ENCODE results near the gene SH3BP5. TPM values are rescaled to one million over a fixed set of nuclear protein-coding genes. Genes with fewer than 3 reads are reported as not detected.
A peak's percentile ranks its signal among the peaks of the same experiment; 100 is the strongest.

Gene SH3BP5
- total and polyA plus RNA-seq, 4 donors, result 56.3 to 113 (median 89.2) TPM

DNA sequence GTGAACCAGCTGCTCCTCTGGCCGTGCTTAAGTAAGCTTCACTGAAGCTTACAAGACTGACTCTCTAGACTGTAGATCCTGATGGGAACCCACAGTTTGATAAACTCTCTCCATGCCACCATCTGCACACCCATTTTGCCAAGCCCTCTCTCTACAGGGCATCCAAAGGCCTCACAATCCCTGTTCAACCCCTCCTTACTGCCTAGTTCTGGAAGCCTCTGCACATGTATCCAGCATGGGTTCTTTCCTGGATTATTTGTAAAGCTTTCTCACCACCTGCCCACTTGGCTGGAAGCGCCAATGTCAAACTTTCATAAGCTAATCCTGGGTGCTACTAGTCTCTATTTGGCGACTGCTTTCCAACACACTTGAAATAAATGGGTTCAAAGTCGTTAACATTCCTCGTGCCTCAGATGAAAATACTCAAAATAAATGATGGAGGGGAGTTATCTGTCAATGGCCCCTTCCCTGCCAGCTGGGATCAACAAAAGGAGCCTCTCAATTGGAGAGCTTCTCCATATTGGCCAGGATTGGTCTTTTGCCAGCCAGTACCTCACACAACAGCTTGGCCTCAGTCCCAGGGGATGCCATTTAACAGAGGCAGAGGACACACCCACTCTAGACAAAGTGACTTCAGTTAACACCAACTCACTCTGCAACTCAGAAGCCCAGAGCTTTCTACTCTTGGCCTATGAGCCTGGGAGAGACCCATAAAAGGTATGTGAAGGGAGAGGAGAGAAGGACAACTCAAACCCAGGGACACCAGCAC is 48.1 kb downstream of the SH3BP5 start:
- peaks cover 5% of the 10 kb centered on the region for H3K36me3 ChIP-seq (ENCODE audit: control insufficient read depth, insufficient read depth, low read length)
- no peak overlapping the region for H3K4me3 ChIP-seq (ENCODE audit: low read depth, low read length)
- DNase-seq (ENCODE audit: low read depth in 4 of 6, low spot score in 6 of 6), result peak in 2 of 6 donors; percentile 62 to 75
- H3K27ac ChIP-seq (ENCODE audit: low read depth, low read length), result peak overlapping the region; percentile 25
- WGBS (ENCODE audit: insufficient coverage), result 68% methylated on average over 2 of the region's 5 CpGs
- no peaks in the 10 kb centered on the region for H3K27me3 ChIP-seq (ENCODE audit: control insufficient read depth, insufficient read depth, low read length)
- H3K9me3 ChIP-seq (ENCODE audit: control insufficient read depth, insufficient read depth, low read length), result no peaks in the 10 kb centered on the region
- H3K4me1 ChIP-seq (ENCODE audit: control insufficient read depth, insufficient read depth, low read length), result peaks cover 31% of the 10 kb centered on the region

DNA sequence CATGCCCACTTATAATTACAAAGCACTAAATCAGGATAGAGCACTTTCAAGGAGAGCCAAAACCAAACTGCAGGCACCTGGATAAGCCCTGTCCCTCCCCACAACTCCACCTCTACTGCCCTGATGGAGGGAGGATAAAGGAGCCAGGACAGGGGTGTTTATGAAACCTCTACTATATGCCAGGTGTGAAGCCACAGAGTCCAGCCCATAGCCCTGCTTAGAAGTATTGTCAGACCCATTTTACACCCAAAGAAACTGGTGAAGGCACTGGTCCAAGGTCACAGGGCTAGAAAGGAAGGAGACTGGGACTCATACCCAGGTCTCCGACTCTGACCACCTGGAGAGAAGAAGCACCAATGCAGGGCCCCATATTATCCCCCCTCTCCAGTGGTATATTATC is 48.7 kb downstream of the SH3BP5 start:
- Histone ChIP-seq H3K27me3 (ENCODE audit: control insufficient read depth, insufficient read depth, low read length) (no peaks in the 10 kb centered on the region), H3K4me1 (ENCODE audit: control insufficient read depth, insufficient read depth, low read length) (peaks cover 31% of the 10 kb centered on the region), H3K27ac (ENCODE audit: low read depth, low read length) (no peak overlapping the region), H3K4me3 (ENCODE audit: low read depth, low read length) (no peak overlapping the region), H3K36me3 (ENCODE audit: control insufficient read depth, insufficient read depth, low read length) (peaks cover 5% of the 10 kb centered on the region), H3K9me3 (ENCODE audit: control insufficient read depth, insufficient read depth, low read length) (no peaks in the 10 kb centered on the region)
- no peak for DNase-seq (ENCODE audit: low read depth in 4 of 6, low spot score in 6 of 6)
- WGBS (ENCODE audit: insufficient coverage), result no CpG with 5 or more reads among the region's 1 CpG

DNA sequence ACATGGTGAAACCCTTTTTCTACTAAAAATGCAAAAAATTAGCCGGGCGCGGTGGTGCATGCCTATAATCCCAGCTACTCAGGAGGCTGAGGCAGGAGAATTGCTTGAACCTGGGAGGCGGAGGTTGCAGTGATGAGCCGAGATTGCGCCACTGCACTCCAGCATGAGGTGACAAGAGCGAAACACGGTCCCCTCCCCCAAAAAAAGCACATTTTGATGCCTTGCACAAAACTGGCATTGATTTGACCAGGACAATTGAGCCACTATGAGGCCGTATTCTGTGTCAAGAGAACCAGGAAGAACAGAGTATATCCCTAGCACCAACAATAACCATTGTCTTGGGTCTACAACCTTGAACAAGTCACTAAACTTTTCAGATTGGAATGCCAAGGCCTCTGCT is 50.6 kb downstream of the SH3BP5 start:
- peaks cover 5% of the 10 kb centered on the region for H3K36me3 ChIP-seq (ENCODE audit: control insufficient read depth, insufficient read depth, low read length)
- no peaks in the 10 kb centered on the region for H3K9me3 ChIP-seq (ENCODE audit: control insufficient read depth, insufficient read depth, low read length)
- no peak overlapping the region for H3K27ac ChIP-seq (ENCODE audit: low read depth, low read length)
- no peak overlapping the region for H3K4me3 ChIP-seq (ENCODE audit: low read depth, low read length)
- 88% methylated on average over 9 of the region's 9 CpGs for WGBS (ENCODE audit: insufficient coverage)
- DNase-seq (ENCODE audit: low read depth in 4 of 6, low spot score in 6 of 6), result no peak
- peaks cover 31% of the 10 kb centered on the region for H3K4me1 ChIP-seq (ENCODE audit: control insufficient read depth, insufficient read depth, low read length)
- H3K27me3 ChIP-seq (ENCODE audit: control insufficient read depth, insufficient read depth, low read length), result no peaks in the 10 kb centered on the region

- Histone ChIP-seq H3K36me3 (ENCODE audit: control insufficient read depth, insufficient read depth, low read length) (peaks cover 3% of the 10 kb centered on the region), H3K27ac (ENCODE audit: low read depth, low read length) (no peak overlapping the region), H3K9me3 (ENCODE audit: control insufficient read depth, insufficient read depth, low read length) (no peaks in the 10 kb centered on the region), H3K4me3 (ENCODE audit: low read depth, low read length) (no peak overlapping the region), H3K4me1 (ENCODE audit: control insufficient read depth, insufficient read depth, low read length) (peaks cover 30% of the 10 kb centered on the region), H3K27me3 (ENCODE audit: control insufficient read depth, insufficient read depth, low read length) (no peaks in the 10 kb centered on the region)
- 86% methylated on average over 9 of the region's 10 CpGs for WGBS (ENCODE audit: insufficient coverage)
- DNase-seq (ENCODE audit: low read depth in 4 of 6, low spot score in 6 of 6), result no peak
These were observed 51.4 kb downstream of the SH3BP5 start for GRCh38 chr3:15280853-15281532.

DNA sequence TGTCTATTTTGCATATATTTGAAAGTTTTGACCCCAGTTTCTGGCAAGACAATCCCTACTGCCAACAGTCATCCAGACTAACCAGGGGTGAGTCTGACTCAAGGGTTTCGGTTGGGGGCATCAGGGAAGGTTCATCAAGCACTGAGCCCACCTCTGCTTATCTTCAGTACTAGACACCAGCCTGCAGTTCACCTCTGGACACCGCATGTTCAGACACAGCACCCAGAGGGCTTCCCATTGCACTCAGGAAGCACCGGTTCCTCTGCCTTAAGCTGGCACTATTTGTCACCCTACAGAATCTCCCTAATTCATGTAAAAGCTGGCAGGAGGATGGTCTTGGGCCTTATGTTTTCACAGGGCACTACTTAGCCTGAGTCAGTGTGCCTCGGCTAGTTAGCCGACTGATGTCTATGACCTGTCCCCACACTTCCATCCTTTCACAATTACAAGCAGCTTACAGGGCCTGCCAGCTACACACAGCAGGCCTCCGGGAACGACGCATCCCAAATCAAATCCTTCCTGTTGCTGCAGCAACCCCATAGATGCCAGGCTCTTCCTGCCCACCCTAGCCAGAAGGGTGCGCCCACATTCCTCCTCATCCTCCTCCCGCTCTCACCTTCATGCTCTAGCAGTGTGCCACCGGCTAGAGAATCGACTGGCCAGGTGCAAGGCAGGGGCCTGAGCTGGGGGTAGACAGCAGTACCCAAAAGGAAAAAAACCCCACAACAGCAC is 52.5 kb downstream of the SH3BP5 start:
- Histone ChIP-seq H3K27me3 (ENCODE audit: control insufficient read depth, insufficient read depth, low read length) (no peaks in the 10 kb centered on the region), H3K4me3 (ENCODE audit: low read depth, low read length) (no peak overlapping the region), H3K36me3 (ENCODE audit: control insufficient read depth, insufficient read depth, low read length) (no peaks in the 10 kb centered on the region), H3K27ac (ENCODE audit: low read depth, low read length) (no peak overlapping the region), H3K4me1 (ENCODE audit: control insufficient read depth, insufficient read depth, low read length) (peaks cover 29% of the 10 kb centered on the region), H3K9me3 (ENCODE audit: control insufficient read depth, insufficient read depth, low read length) (no peaks in the 10 kb centered on the region)
- 67% methylated on average over 12 of the region's 12 CpGs for WGBS (ENCODE audit: insufficient coverage)
- DNase-seq (ENCODE audit: low read depth in 4 of 6, low spot score in 6 of 6), result no peak

DNA sequence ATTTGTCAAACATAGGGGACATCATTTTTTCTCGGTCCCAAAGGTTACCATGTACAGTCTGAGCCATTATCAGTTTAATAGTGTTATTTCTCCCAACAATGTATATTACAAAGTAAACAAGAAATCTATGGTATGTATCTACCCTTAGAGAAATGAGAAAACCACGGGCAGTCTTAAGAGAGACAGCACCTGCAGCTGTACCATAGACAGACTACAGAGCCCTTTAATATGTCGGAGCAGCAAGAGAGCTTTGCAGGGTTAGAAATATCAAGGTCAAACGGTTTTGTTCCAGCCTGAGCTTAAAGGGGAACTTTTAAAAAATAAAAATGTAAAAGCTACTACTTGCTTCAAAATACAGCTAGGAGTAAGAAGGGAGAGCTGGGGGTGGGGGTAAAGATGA is 53.2 kb downstream of the SH3BP5 start:
- H3K27me3 ChIP-seq (ENCODE audit: control insufficient read depth, insufficient read depth, low read length), result no peaks in the 10 kb centered on the region
- WGBS (ENCODE audit: insufficient coverage), result no CpG with 5 or more reads among the region's 4 CpGs
- no peak overlapping the region for H3K4me3 ChIP-seq (ENCODE audit: low read depth, low read length)
- peaks cover 24% of the 10 kb centered on the region for H3K4me1 ChIP-seq (ENCODE audit: control insufficient read depth, insufficient read depth, low read length)
- H3K9me3 ChIP-seq (ENCODE audit: control insufficient read depth, insufficient read depth, low read length), result no peaks in the 10 kb centered on the region
- H3K27ac ChIP-seq (ENCODE audit: low read depth, low read length), result no peak overlapping the region
- H3K36me3 ChIP-seq (ENCODE audit: control insufficient read depth, insufficient read depth, low read length), result no peaks in the 10 kb centered on the region
- no peak for DNase-seq (ENCODE audit: low read depth in 4 of 6, low spot score in 6 of 6)

DNA sequence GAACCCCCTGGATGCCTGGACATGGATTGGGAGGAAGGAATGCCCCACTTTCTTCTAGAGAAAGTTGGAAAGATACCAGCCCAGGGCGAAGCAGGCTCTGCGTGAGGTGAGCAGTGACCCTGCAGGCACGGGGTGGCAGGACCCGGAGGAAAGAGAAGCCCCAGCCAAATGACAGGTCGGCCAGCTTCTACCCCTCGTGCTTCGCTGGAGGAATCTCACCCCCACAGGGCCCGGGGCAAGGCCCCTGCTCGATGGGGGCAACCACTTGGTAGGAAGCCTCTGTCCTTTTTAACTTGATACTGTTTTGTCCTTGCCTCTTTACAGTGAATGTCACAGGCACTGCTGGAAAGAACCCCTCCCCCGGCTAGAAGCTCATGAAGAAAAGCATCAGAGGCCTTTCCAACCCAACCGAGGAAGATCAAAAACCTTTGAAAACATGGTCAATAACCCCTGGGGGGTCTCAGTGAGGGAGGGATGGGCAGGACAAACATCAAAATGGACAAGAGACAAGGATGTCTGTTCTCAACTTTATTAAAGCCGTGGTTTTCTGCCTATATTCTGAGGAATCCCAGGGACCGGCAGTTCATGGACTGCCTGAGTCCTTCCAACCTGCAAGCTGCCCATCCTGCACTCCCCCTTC is 54.4 kb downstream of the SH3BP5 start:
- Histone ChIP-seq H3K9me3 (ENCODE audit: control insufficient read depth, insufficient read depth, low read length) (no peaks in the 10 kb centered on the region), H3K4me1 (ENCODE audit: control insufficient read depth, insufficient read depth, low read length) (peaks cover 24% of the 10 kb centered on the region), H3K4me3 (ENCODE audit: low read depth, low read length) (no peak overlapping the region), H3K27me3 (ENCODE audit: control insufficient read depth, insufficient read depth, low read length) (no peaks in the 10 kb centered on the region), H3K36me3 (ENCODE audit: control insufficient read depth, insufficient read depth, low read length) (no peaks in the 10 kb centered on the region), H3K27ac (ENCODE audit: low read depth, low read length) (no peak overlapping the region)
- 74% methylated on average over 5 of the region's 13 CpGs for WGBS (ENCODE audit: insufficient coverage)
- DNase-seq (ENCODE audit: low read depth in 4 of 6, low spot score in 6 of 6), result no peak

DNA sequence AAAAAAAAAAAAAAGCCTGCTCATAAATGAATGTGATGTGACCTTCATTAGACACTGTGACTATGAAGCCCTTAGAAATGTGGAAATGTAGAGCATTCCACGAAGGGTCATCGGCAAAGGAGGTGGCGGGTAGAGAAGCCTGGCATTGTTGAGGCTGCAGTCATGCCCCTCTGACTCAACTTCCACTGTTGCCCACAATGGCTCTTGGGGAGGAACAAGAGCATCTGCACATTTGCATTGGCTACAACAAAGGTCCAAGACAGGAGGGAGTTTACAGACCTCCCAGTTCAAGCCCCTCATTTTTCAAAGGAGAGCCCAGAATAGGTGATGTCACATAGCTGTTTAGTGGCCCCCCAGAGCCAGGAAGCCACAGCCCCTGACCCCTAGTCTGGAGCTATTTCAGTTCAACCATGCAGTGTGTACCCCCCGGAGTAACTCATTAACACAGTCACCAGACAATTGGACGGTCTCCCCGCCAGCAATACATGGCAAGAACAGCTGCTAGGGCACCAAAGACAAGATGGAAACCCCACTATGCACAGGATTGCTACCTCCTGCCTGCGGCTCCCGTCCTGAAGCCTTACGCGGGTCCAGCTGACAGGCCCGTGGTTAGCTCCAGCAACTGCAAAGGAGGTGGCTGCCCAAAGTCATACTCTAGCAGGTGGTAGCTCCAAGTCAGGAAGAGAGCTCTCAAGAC is 56.2 kb downstream of the SH3BP5 start:
- H3K4me1 ChIP-seq (ENCODE audit: control insufficient read depth, insufficient read depth, low read length), result peaks cover 19% of the 10 kb centered on the region

GRCh38 chr3:15273227-15273626 is 59.2 kb downstream of the SH3BP5 start:
- no peak overlapping the region for H3K4me3 ChIP-seq (ENCODE audit: low read depth, low read length)
- H3K4me1 ChIP-seq (ENCODE audit: control insufficient read depth, insufficient read depth, low read length), result peaks cover 8% of the 10 kb centered on the region
- peaks cover 6% of the 10 kb centered on the region for H3K36me3 ChIP-seq (ENCODE audit: control insufficient read depth, insufficient read depth, low read length)
- 92% methylated on average over 3 of the region's 5 CpGs for WGBS (ENCODE audit: insufficient coverage)
- H3K9me3 ChIP-seq (ENCODE audit: control insufficient read depth, insufficient read depth, low read length), result no peaks in the 10 kb centered on the region
- H3K27ac ChIP-seq (ENCODE audit: low read depth, low read length), result no peak overlapping the region
- DNase-seq (ENCODE audit: low read depth in 4 of 6, low spot score in 6 of 6), result no peak
- H3K27me3 ChIP-seq (ENCODE audit: control insufficient read depth, insufficient read depth, low read length), result no peaks in the 10 kb centered on the region

More for the DNA sequence above, 56.2 kb downstream of the SH3BP5 start:
- 73% methylated on average over 11 of the region's 11 CpGs for WGBS (ENCODE audit: insufficient coverage)
- H3K4me3 ChIP-seq (ENCODE audit: low read depth, low read length), result no peak overlapping the region
- no peaks in the 10 kb centered on the region for H3K27me3 ChIP-seq (ENCODE audit: control insufficient read depth, insufficient read depth, low read length)
- no peaks in the 10 kb centered on the region for H3K9me3 ChIP-seq (ENCODE audit: control insufficient read depth, insufficient read depth, low read length)
- no peaks in the 10 kb centered on the region for H3K36me3 ChIP-seq (ENCODE audit: control insufficient read depth, insufficient read depth, low read length)
- H3K27ac ChIP-seq (ENCODE audit: low read depth, low read length), result no peak overlapping the region
- no peak for DNase-seq (ENCODE audit: low read depth in 4 of 6, low spot score in 6 of 6)
